H1 (cell line): ENCODE measurements around the gene MYF5. TPM values are rescaled to one million over a fixed set of nuclear protein-coding genes. Genes with fewer than 3 reads are reported as not detected.

Experiments used
- CTCF ChIA-PET: fragments of 300-600 bp; sonication (Branson Sonifier 250); formaldehyde crosslinking; loops from one replicate; lab custom pipeline; 2021; ENCODE audit not compliant: partially characterized antibody; lab: Charles Lee
- POLR2A ChIA-PET: fragments of 300-600 bp; sonication (Branson Sonifier 250); formaldehyde crosslinking; loops from one replicate; lab custom pipeline; 2021; ENCODE audit warnings: inconsistent platforms; ENCODE audit not compliant: partially characterized antibody; lab: Charles Lee
- DNase-seq, 2 experiments: peaks; one replicate each; pipeline versions ENCODE4 v3.0.0 to v3.0.0-alpha.2; 2010 to 2022; ENCODE audit warnings: low spot score in 2 of 2, low read depth in 1 of 2, mixed read lengths in 1 of 2
- FAIRE-seq: peaks from 2 replicates; lab custom pipeline; 2011; peaks lifted over from hg19 to GRCh38; lab: Jason Lieb, UNC
- H2AFZ ChIP-seq: 2 replicates; pipeline ENCODE4 v1.8.1; 2012; ENCODE audit warnings: low read length, inconsistent platforms
- H2AK5ac ChIP-seq: 2 replicates; pipeline ENCODE4 v1.6.1; 2013; ENCODE audit warnings: low read depth, low read length
- H2BK120ac ChIP-seq: replicated peaks from 2 replicates; pipeline ENCODE3; 2013; ENCODE audit warnings: low read depth, low read length, inconsistent platforms
- H2BK12ac ChIP-seq: 2 replicates; pipeline ENCODE4 v1.6.1; 2013; ENCODE audit warnings: low read depth, low read length
- H2BK15ac ChIP-seq: 2 replicates; pipeline ENCODE4 v1.6.1; 2013; ENCODE audit warnings: low read length
- H2BK20ac ChIP-seq: 2 replicates; pipeline ENCODE4 v1.6.1; 2013; ENCODE audit warnings: low read length
- H2BK5ac ChIP-seq: 2 replicates; pipeline ENCODE4 v1.6.1; 2013; ENCODE audit warnings: low read depth, low read length
- H3K14ac ChIP-seq: 2 replicates; pipeline ENCODE4 v1.6.1; 2013; ENCODE audit warnings: inconsistent platforms; ENCODE audit not compliant: insufficient read length
- H3K18ac ChIP-seq: 2 replicates; pipeline ENCODE4 v1.6.1; 2013; ENCODE audit warnings: low read length; ENCODE audit errors: extremely low read depth
- H3K23ac ChIP-seq: 2 replicates; pipeline ENCODE4 v1.6.1; 2013; ENCODE audit warnings: inconsistent platforms; ENCODE audit not compliant: insufficient read length
- H3K23me2 ChIP-seq: 2 replicates; pipeline ENCODE4 v1.6.1; 2013; ENCODE audit warnings: low read depth, low read length
- H3K27ac ChIP-seq: 2 replicates; pipeline ENCODE4 v1.6.1; 2011; ENCODE audit warnings: low read depth, low read length, inconsistent platforms
- H3K27me3 ChIP-seq, 4 experiments: replicated peaks in 1 of 4; 1 replicate in 1 of 4; 2 replicates in 3 of 4; pipeline versions ENCODE4 v1.6.1 to v1.8.1; 2011 to 2013; ENCODE audit warnings: low read length in 3 of 4, mild to moderate bottlenecking in 3 of 4, inconsistent platforms in 2 of 4, mixed read lengths in 2 of 4, moderate library complexity in 1 of 4; ENCODE audit not compliant: control insufficient read depth in 3 of 4, insufficient read depth in 3 of 4; ENCODE audit errors: extremely low read depth in 1 of 4
- H3K36me3 ChIP-seq, 4 experiments: 2 replicates each; pipeline versions ENCODE4 v1.6.1 to v1.8.1; 2011 to 2013; ENCODE audit warnings: mild to moderate bottlenecking in 4 of 4, low read length in 3 of 4, moderate library complexity in 2 of 4, control low read depth in 1 of 4, inconsistent platforms in 1 of 4; ENCODE audit not compliant: insufficient read depth in 4 of 4, control insufficient read depth in 2 of 4
- H3K4ac ChIP-seq: replicated peaks from 2 replicates; pipeline ENCODE3; 2013; ENCODE audit warnings: low read length, low read depth, mixed read lengths, inconsistent platforms; ENCODE audit not compliant: insufficient read length
- H3K4me1 ChIP-seq, 4 experiments: replicated peaks in 1 of 4; 1 replicate in 1 of 4; 2 replicates in 3 of 4; pipeline versions ENCODE4 v1.6.1 to v1.8.1; 2011 to 2013; ENCODE audit warnings: low read length in 3 of 4, inconsistent platforms in 2 of 4, mixed read lengths in 1 of 4; ENCODE audit not compliant: insufficient read depth in 4 of 4, control insufficient read depth in 3 of 4
- H3K4me2 ChIP-seq, 2 experiments: 2 replicates each; pipeline versions ENCODE4 v1.6.1 to v1.8.1; 2011 to 2013; ENCODE audit warnings: low read depth in 2 of 2, low read length in 2 of 2, control low read depth in 1 of 2, inconsistent platforms in 1 of 2, mild to moderate bottlenecking in 1 of 2; ENCODE audit not compliant: insufficient read depth in 1 of 2
- H3K4me3 ChIP-seq, 4 experiments: fragments of 200-600, 300-600 bp in 1 of 4; sonication (generic), shearing (Covaris generic), sonication (Bioruptor Twin) in 1 of 4; 2 replicates each; pipeline versions ENCODE4 v1.5.1 to v1.8.1; 2011 to 2016; ENCODE audit warnings: low read length in 4 of 4, low read depth in 3 of 4, control low read depth in 2 of 4, inconsistent platforms in 2 of 4, mild to moderate bottlenecking in 2 of 4, mixed read lengths in 1 of 4, moderate library complexity in 1 of 4; ENCODE audit not compliant: insufficient read depth in 2 of 4; ENCODE audit errors: extremely low read depth in 1 of 4
- H3K56ac ChIP-seq: replicated peaks from 2 replicates; pipeline ENCODE3; 2013; ENCODE audit warnings: low read depth, mild to moderate bottlenecking, mixed read lengths, low read length, inconsistent platforms; ENCODE audit not compliant: insufficient read length
- H3K79me1 ChIP-seq: 2 replicates; pipeline ENCODE4 v1.6.1; 2013; ENCODE audit warnings: low read depth, low read length, control low read depth
- H3K79me2 ChIP-seq, 2 experiments: 2 replicates each; pipeline versions ENCODE4 v1.6.1 to v1.8.1; 2012 to 2013; ENCODE audit warnings: low read length in 2 of 2, mild to moderate bottlenecking in 2 of 2, inconsistent platforms in 1 of 2; ENCODE audit not compliant: insufficient read depth in 2 of 2, control insufficient read depth in 1 of 2
- H3K9ac ChIP-seq, 4 experiments: replicated peaks in 1 of 4; 1 replicate in 1 of 4; 2 replicates in 3 of 4; pipeline versions ENCODE4 v1.6.1 to v1.8.1; 2011 to 2013; ENCODE audit warnings: low read depth in 3 of 4, low read length in 3 of 4, control low read depth in 2 of 4, mild to moderate bottlenecking in 2 of 4, moderate library complexity in 2 of 4, inconsistent platforms in 1 of 4; ENCODE audit errors: extremely low read depth in 1 of 4
- H3K9me3 ChIP-seq, 2 experiments: 2 replicates each; pipeline versions ENCODE4 v1.6.1 to v1.8.1; 2012 to 2013; ENCODE audit warnings: mild to moderate bottlenecking in 2 of 2, moderate library complexity in 2 of 2, control low read depth in 1 of 2, inconsistent platforms in 1 of 2, low read depth in 1 of 2, low read length in 1 of 2, mixed read lengths in 1 of 2; ENCODE audit not compliant: insufficient read depth in 2 of 2
- H4K20me1 ChIP-seq, 2 experiments: replicated peaks in 1 of 2; 2 replicates each; pipeline versions ENCODE3 to v1.8.1; 2011 to 2013; ENCODE audit warnings: inconsistent platforms in 2 of 2, low read length in 2 of 2, mild to moderate bottlenecking in 1 of 2; ENCODE audit not compliant: insufficient read depth in 2 of 2, control insufficient read depth in 1 of 2
- H4K5ac ChIP-seq: 2 replicates; pipeline ENCODE4 v1.6.1; 2013; ENCODE audit warnings: low read length, low read depth, mixed read lengths, inconsistent platforms; ENCODE audit not compliant: insufficient read length
- H4K8ac ChIP-seq: 2 replicates; pipeline ENCODE4 v1.8.0; 2013; ENCODE audit warnings: mild to moderate bottlenecking, moderate library complexity, low read length, inconsistent platforms; ENCODE audit not compliant: insufficient read depth; ENCODE audit errors: extremely low read depth
- H4K91ac ChIP-seq: replicated peaks from 2 replicates; pipeline ENCODE3; 2013; ENCODE audit warnings: low read length, mixed read lengths, inconsistent platforms; ENCODE audit not compliant: insufficient read length
- FOSL1 ChIP-seq: IDR thresholded peaks from 2 replicates; pipeline ENCODE4 v1.6.1; 2011; ENCODE audit warnings: mild to moderate bottlenecking, low read depth, low read length, moderate library complexity; ENCODE audit not compliant: insufficient read depth
- POLR2AphosphoS5 ChIP-seq: IDR thresholded peaks from 2 replicates; pipeline ENCODE4 v1.6.1; 2011; ENCODE audit warnings: low read depth, low read length
- SP1 ChIP-seq: IDR thresholded peaks from 2 replicates; pipeline ENCODE4 v1.6.1; 2011; ENCODE audit warnings: low read depth, low read length
- TAF7 ChIP-seq: optimal IDR thresholded peaks from 2 replicates; pipeline ENCODE3; 2011; ENCODE audit warnings: low read depth, mild to moderate bottlenecking, inconsistent platforms, low read length, moderate library complexity, borderline replicate concordance
- ZNF274 ChIP-seq: IDR thresholded peaks from 2 replicates; pipeline ENCODE4 v1.7.0; 2012; ENCODE audit warnings: low read length, borderline replicate concordance; ENCODE audit errors: extremely low read depth
- WGBS, 2 experiments: shearing (Covaris generic) in 1 of 2; methylation state at CpG; one replicate each; pipeline versions ENCODE4 v1.1.6 to v1.1.7; 2013 to 2015; ENCODE audit warnings: low lambda C conversion rate in 2 of 2, mixed read lengths in 2 of 2, inconsistent platforms in 1 of 2, low coverage in 1 of 2, missing lambda C conversion rate in 1 of 2; ENCODE audit not compliant: insufficient replicate concordance in 2 of 2, insufficient coverage in 1 of 2, insufficient read length in 1 of 2; ENCODE audit errors: extremely low coverage in 1 of 2, missing lambda C conversion rate in 1 of 2; 5-methylcytosine and 5-hydroxymethylcytosine counted together
- polyA plus RNA-seq, 7 experiments: library from polyadenylated mRNA; depleted of rRNA in 3 of 7; stranded (reverse) in 5 of 7; unstranded in 2 of 7; fragments of >200 nt in 5 of 7; fragments of 200-250 nt in 2 of 7; gene quantifications; 1 replicate in 5 of 7; 2 replicates in 1 of 7; 4 replicates in 1 of 7; pipeline versions ENCODE4 v1.2.1 to v1.2.3, GENCODE V29; 2011 to 2013; ENCODE audit warnings: missing spikeins in 2 of 7, mixed read lengths in 2 of 7
- total RNA-seq: library from RNA; stranded (reverse); fragmentation: NEBNext Ultra II Directional; extraction: Animal tissue kit (Norgen Biotek cat#: 25700); gene quantifications from 2 replicates; pipeline ENCODE4 v1.2.1, GENCODE V29; 2021

MYF5 gene
- total and polyA plus RNA-seq, 2 of the 8 experiments (the other 6 are each of a cell fraction or from before 2014, with no cell fraction given), result 0.09 TPM; not detected in 1

DNA sequence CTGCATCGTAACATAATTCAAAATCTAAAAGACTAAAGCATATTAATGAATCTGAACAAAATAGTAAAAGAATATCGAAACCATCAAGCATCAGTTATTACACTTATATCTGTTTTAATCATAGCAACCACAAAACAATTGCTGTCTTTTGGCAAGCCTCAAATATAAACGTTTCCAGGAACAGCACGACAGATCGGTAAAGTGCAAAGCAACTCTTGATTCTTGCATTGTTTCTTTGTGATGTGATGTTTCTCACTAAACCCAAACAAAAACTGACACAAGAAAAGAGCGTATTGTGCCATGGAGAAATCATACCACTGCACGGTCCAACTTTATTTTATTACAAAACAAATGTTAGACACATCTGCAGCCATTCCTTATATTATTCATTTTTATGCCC, 18.5 kb upstream of the MYF5 start:
- no peaks in the 10 kb centered on the region for H3K23me2 ChIP-seq
- no peak overlapping the region for H4K8ac ChIP-seq
- no peaks in the 10 kb centered on the region for H3K27me3 ChIP-seq
- no peak for TF ChIP-seq SP1
- TF ChIP-seq ZNF274, result no peak
- no peak for TF ChIP-seq TAF7
- TF ChIP-seq POLR2AphosphoS5, result no peak
- no peak for TF ChIP-seq FOSL1
- TF ChIP-seq, all 59 proteins: peak for 0
- H2AFZ ChIP-seq, result no peak overlapping the region
- no peaks in the 10 kb centered on the region for H4K20me1 ChIP-seq
- H4K5ac ChIP-seq, result no peak overlapping the region
- no peaks in the 10 kb centered on the region for H3K9me3 ChIP-seq
- H3K36me3 ChIP-seq, result no peaks in the 10 kb centered on the region
- 92% methylated on average over 7 of the region's 7 CpGs; no CpG with 5 or more reads in 1 of the 2 experiments for WGBS, 2 experiments
- peaks cover 0 to 4% (median under 1%) of the 10 kb centered on the region in 4 experiments; a peak in 4 of 7 replicates for H3K4me1 ChIP-seq
- ChIA-PET POLR2A (interaction anchor here (1.2 kb wide), 1 partner anchor 14 kb away, joined by 4 read pairs; no protein-coding TSS in a partner anchor), CTCF (interaction anchor here (1.1 to 2.7 kb wide), 2 partner anchors 12 to 16 kb away, joined by 3 to 8 read pairs; no protein-coding TSS in a partner anchor)
- no peaks in the 10 kb centered on the region for H3K79me1 ChIP-seq
- no peak overlapping the region for H3K14ac ChIP-seq
- H3K4me3 ChIP-seq, result no peak overlapping the region
- no peak overlapping the region for H2BK20ac ChIP-seq
- H3K18ac ChIP-seq, result no peak overlapping the region
- H2BK15ac ChIP-seq, result no peak overlapping the region
- no peak overlapping the region for H3K4ac ChIP-seq
- no peak overlapping the region for H4K91ac ChIP-seq
- H3K27ac ChIP-seq, result no peak overlapping the region
- no peaks in the 10 kb centered on the region for H3K79me2 ChIP-seq
- no peak overlapping the region for H3K56ac ChIP-seq
- H2BK120ac ChIP-seq, result no peak overlapping the region
- no peak overlapping the region for H2AK5ac ChIP-seq
- no peak overlapping the region for H3K4me2 ChIP-seq
- H2BK5ac ChIP-seq, result no peak overlapping the region
- DNase-seq (no peak), FAIRE-seq (no peak)
- H3K9ac ChIP-seq, result no peak overlapping the region
- H3K23ac ChIP-seq, result no peak overlapping the region
- no peak overlapping the region for H2BK12ac ChIP-seq
